ENCODE data around the gene HOXB7.

HOXB7 gene

DNA sequence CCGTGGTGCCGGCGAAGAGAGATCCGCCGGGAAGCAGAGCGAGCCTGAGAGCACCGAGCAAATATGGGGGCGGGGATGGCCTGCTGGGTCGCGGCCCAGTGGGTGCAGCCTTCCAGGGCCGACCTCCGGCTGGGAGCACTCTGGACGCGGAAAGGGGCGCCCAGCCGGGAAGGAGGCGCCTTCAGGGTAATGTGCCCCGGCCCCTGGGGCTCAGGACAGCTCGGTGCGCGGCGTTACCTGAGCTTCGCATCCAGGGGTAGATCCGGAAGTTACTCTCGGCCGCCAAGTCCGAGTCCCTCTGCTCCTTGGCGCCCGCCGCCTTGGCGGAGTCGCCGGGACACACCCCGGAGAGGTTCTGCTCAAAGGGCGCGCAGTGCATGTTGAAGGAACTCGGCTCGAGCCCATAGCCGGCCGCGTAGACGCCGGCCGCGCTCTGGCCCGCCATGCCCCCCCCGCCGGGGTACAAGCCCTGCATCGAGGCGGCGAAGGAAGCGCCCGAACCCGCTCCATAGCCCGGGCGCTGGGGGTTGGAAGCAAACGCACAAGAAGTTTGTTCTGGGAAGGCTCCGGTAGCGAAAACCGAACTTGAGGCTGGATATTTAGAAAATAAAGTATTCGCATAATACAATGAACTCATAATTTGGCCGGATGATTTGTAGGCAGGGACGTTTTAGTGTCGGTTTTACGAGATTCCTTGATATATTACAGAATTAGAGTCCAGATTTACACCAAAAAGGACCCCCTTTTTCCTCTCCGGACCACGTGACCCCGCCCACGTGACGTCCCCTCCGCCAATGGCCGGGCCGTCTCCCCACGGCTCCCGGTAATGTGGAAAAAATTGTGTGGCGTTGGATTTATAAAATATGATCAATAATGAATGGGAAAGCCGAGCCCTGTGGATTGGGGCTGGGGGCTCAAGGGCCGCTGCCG is at the start of gene HOXB7:
Gene HOXB7, minus strand, starts transcription at position 736 of the 930 bp plus-strand sequence. Its CDS starts 99 bp downstream, at position 637.
- no peak for DNase-seq (ENCODE audit: low read depth, low spot score)

GRCh38 chr17:48655913-48656312 is 45.1 kb upstream of the HOXB7 start:
- no peak for DNase-seq (ENCODE audit: low read depth, low spot score)

DNA sequence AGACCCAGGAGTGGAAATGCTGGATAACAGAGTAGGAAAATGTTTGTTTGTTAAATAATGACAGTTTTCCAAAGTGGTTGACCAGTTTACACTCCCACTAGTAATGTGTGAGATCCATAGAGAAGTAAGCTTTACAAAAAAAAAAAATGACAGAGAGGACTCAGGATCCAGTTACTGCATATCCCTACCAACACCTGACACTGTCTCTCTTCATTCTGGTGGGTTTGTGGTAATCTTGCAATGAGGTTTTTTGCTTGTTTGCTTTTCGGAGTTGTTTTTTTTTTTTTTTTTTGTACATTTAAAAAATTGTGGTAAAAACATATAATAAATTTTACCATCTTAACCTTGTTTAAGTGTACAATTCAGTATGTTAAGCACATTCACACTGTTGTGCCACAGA is 38.9 kb upstream of the HOXB7 start:
- DNase-seq (ENCODE audit: low read depth, low spot score) = no peak

DNA sequence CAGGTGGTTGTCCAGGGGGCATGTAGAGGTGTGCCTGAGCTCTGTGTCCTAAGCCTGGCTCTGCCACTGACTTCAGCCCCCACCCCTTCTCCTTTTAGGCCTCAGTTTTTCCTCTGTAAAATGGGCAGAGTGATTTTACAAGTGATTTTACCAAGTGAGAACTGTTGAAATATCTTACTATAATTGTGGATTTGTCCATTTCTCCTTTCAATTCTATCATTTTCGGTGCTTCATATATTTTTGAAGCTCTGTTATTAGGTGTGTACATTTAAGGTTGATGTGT is 37.1 kb upstream of the HOXB7 start:
- DNase-seq (ENCODE audit: low read depth, low spot score) = no peak

DNA sequence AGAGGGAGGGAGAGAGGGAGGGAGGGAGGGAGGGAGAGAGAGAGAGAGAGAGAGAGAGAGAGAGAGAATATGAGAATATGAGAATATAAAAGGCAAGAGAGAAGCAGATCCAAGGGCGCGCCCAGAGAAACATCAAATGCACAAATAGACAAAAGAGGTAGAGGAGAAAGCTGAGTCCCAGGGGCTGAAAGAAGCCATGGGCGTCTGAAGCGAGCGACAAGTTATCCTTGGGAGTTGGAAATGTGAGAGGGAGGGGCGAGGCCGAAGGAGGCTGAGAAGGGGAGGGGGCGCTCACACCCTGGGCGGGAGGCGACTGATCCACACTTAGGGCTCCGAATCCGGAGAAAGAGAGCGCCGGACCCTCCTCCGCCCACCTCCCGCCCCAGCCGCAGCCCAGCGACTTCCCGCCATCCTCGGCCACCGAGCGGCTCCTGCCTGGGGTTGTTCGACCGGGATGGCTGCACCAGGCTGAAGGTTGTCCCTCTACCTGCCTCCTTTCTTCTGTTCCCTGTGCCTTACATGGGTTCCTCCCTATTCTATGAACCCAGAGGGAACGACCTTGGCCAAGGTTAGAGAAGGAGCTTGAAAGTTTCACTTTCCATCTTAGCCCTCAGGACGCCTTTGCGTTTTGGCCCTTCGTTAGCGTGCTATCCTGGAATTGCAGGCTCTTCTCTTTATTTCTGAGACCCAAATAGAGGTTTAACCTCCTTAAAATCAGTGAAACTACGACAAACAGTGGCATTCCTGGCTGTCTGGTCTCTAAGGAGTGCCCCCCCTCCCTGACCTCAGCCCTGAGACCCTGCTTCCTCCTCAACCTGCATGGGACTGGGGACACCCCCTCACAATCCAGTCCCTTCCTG is 36.5 kb upstream of the HOXB7 start:
- no peak for DNase-seq (ENCODE audit: low read depth, low spot score)

DNA sequence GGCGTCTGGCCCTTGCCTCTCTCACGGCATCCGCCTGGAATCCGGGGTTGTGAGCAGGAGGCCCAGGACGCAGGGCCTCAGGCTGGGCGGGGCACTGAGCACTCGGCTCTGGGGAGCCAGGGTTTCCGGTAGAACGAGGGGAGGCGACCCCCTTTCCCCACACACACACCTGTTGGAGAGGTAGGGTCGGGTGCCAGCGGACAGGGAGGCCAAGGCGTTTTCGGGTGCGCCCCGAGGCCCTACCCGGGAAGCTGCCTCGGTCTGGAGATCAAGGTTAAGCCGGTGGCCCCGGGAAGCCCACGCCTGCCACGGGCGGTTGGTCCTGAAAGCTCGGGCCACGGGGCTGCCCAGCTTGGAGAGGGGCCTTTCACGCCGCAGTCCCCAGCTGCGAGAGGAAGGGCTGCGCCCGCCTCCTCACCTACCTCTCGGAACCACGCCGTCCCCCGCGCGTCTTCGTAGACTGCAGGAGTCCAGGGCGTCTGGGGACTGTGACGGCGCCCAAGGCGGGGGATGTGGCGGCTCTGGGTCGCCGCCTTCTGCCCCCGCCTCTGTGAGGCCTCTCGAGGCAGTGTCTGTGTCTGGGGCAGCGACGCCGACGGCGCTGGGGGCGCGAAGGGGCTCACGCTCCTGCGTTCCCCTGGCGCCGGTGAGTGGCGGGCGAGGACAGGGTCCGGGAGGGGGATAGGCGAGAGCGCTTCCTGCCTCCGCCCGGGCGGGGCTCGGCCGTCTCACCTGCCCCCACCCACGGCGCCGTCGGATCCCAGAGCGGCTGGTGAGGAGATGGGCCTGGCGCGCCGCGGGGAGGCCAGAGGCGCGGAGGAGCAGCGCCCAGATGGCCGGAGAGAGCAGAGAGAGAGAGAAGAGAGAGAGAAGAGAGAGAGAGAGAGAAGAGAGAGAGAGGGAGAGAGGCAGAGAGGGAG is 35.6 kb upstream of the HOXB7 start:
- no peak for DNase-seq (ENCODE audit: low read depth, low spot score)

- DNase-seq (ENCODE audit: low read depth, low spot score) = no peak
Observed at GRCh38 chr17:48645639-48646182, 34.9 kb upstream of the HOXB7 start.

DNA sequence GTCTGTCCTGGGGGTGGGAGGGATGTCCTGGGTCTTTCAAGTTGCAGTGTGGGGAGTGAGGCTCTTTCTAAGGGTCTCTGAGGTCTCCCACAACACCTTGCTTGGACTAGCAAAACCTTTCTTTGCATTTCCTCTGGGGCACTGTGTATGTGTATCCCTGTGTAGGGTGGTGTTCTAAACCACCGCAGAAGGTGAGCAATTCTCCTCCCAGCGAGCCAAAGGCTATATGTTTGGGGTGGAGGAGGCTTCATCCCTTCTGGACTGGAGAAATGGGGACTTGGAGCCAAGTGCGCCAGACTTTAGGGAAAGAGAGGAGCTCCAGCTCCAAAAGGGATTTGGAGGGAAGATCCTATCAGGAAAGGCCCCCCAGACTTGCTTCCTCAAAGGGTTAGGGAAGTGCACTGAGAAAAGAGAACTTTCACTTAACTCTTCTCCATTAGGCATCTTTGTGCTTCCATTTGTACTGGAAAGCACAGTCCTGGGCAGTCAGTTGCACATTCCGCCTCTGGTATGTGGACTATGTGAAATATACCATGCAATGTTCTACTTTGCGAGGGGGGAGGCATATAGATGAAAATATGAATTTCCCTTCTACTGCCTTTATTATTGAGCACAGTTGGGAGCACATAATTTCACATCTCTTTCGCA is 34.2 kb upstream of the HOXB7 start:
- no peak for DNase-seq (ENCODE audit: low read depth, low spot score)

DNA sequence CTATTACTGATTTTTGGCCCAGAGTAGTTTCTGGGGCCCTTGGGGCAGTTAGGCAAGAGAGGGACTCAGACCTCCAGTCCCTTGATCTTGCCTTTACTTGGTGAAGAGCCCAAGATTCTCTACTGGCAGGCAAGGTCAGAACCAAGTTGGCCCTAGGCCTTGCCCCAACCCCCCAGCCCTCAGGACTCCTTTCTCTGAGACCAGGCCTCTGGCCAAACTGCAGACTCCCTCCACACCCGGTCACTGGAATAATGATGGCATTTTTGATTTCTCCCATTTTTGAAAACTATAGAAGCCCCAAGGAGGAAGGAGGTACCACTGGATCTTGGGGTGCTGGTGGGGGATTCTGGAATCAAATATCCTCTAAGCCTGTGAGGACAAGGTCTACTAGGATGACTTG is 33.3 kb upstream of the HOXB7 start:
- no peak for DNase-seq (ENCODE audit: low read depth, low spot score)

GRCh38 chr17:48643697-48644012 is 32.8 kb upstream of the HOXB7 start:
- DNase-seq (ENCODE audit: low read depth, low spot score) = no peak

DNA sequence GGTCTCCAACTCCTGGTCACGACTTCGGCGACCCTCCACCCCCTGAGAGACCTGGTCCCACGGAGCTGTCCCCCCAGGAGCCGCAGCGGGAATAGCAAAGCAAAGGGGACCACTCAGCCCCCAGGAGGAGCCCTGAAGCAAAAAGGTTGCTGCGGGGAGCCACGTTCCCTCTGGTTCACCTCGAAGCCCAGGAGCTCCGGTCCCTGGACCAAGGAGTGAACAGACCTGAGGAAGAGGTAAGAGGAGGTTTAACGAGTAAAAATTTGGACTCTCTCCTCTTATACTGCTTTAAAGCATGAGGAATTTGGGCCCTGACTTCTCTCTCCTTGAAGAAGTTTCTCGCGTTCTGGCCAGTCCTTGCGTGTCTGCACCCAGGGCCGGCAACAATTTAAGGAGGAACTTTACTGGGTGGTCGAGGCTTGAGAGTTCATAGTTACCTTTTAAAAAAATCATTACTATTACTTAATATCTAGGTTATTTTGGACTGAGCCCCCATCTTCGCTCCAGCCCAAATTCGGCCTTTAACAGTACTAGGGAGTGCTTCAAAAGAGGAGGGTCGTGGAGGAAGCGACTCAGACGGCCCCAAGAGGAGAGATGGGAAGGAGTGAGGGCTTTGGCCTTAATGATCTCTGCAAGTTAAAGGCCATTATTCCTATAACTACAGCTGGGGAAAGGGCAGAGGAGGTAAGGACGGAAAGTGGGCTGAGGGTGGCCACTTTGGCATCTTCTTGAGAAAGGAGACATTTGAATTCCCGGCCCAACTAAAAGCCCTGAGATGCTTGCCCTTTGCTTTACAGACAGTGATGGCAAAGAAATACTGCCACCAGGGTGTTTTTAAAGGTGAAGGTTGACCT is 32.3 kb upstream of the HOXB7 start:
- no peak for DNase-seq (ENCODE audit: low read depth, low spot score)

DNA sequence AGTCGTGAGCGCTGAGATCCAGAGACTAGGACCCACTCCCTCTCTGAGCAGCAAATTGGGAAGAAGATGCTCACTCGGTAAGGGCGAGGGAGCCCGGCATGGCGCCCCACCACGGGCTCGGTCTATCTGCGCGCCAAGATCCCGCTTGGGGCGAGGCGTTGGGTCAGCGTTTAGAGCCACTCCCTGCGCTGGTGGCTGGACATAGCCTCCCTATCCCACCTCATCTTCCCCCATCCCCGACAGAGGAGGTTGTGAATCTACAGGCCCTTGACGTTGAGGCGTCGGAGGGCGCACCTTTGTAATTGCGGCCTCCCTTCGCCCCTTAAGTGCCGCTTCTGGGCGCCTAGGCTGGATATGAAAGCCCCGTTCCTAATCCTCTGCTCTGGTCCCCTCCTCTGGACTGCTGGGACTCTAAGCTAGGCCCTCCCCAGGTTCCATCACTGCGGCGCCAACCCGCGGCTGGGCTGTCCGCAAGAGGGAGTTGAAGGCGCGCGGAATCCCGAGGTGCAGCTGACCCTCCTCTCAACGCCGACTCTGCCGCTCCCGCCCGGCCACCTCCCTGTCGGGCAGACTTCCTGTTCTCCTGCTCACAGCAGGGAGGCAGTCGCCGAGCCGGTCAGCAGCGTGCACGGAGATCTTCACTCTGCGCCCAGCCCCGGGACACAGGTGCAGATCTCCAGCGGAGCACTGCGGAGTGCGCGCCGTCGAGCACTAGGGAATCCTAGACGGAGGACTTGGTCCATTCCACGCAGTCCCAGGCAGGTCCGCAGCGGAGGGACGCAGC is 31.4 kb upstream of the HOXB7 start:
- no peak for DNase-seq (ENCODE audit: low read depth, low spot score)

DNA sequence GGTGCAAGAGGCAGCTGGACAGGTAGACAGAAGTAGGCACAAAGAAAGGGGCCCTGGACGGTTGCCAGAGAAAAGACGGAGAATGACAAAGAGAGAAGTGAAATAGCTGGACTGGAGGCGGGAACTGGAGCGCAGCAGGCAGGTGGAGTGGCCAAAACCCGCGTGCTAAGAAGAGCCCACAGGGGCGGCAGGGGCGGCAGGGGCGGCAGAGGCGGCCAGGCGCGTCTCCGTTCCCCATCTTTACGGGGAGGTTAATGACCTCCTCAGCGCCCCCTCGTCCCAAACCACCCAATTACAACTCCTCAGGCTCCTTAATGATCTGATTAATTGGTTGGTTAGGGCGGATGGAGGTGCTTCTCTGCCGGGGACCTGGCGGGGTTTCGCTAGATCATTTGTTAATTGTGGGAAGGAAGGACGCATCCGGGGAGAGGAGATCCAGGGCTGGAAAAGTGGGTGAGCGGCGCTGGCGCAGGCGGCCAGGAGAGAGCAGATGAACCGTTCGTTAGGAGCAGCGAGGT is 30.8 kb upstream of the HOXB7 start:
- DNase-seq (ENCODE audit: low read depth, low spot score) = no peak

GRCh38 chr17:48640858-48641180 is 30.0 kb upstream of the HOXB7 start:
- no peak for DNase-seq (ENCODE audit: low read depth, low spot score)

GRCh38 chr17:48639982-48640857 is 29.4 kb upstream of the HOXB7 start:
- DNase-seq (ENCODE audit: low read depth, low spot score) = no peak

DNA sequence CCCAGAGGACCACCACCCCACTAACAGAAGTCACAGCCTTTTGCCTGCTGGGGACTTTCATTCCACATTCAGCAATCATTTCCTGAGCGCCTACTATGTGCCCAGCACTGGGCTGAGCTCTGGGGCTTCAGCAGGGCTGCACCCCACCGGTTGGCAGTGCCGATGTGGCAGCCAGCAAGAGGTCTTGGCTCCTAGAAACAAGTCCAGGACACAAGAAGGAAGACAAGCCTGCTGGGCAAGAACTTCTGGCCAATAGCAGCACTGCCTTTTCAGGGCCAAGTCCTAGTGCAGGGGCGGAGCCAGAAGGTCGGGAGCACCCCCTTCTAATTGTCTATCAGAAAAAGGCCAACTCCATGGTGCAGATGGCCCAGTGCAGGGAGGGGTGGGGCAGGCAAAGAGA is 28.3 kb upstream of the HOXB7 start:
- no peak for DNase-seq (ENCODE audit: low read depth, low spot score)

DNA sequence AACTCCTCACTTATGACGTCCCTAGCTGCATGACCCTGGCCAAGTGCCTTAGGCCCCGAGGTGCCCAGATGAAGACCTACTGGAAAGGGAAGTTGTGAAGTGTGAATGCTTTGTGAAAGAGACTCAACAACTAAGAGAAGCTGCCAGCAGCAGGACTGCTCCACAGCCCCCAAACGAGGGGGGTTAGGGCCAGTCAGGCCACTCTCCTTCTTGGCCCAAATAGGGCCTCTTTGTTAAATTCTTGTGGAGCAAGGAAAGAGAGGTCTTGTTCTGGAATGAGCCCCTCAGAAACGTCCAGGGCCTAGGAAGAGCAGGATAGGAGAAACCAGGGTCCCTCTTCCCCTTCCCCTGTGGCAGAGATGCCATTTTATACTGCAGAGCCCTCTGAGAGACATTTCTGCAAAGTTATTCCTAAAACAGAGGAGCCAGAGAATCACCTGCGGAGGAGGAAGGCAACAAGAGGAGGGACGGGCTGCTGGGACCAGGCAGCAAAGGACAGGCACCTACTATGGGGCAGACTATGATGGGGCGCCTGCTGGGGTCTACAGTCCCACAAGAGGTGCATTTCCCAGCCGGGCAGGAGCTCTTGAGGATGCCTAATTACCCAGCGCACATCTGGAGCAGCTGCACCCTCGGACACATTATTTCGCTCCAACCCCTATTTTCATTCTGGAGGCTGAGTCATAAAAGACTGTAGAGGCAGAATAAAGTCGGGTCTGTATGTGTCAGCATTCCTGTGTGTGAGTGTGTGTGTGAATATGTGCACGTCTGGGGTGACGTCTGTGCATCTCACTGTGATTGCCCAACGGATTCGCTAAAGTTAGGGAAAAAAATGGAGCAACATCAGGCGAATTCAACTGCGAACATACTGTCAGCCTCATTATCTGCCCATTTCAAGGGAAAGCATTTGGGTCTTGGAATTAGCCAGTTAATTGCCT is 26.8 kb upstream of the HOXB7 start:
- DNase-seq (ENCODE audit: low read depth, low spot score) = no peak

All from activated naive CD8-positive, alpha-beta T cell treated with anti-CD3 and anti-CD28 coated beads, Interleukin-2, amount 50 U/mL, for 16 hours (primary cell).